Left ventricle myocardium inferior (tissue), 1 donor: ENCODE measurements around the gene FBXW12. TPM values are rescaled to one million over a fixed set of nuclear protein-coding genes. Genes with fewer than 3 reads are reported as not detected.

Source experiments
- DNase-seq: peaks from one replicate; pipeline ENCODE4 v3.0.0-alpha.2; 2020
- H3K27ac ChIP-seq: fragments of 200-600 bp; replicated peaks from 2 replicates; pipeline ENCODE4 v1.8.0; 2021
- H3K27me3 ChIP-seq: fragments of 200-600 bp; 2 replicates; pipeline ENCODE4 v1.8.0; 2021; ENCODE audit warnings: low read depth
- H3K36me3 ChIP-seq: fragments of 200-600 bp; 2 replicates; pipeline ENCODE4 v1.8.0; 2021
- H3K4me1 ChIP-seq: fragments of 200-600 bp; 2 replicates; pipeline ENCODE4 v1.8.0; 2021
- H3K4me3 ChIP-seq: fragments of 200-600 bp; 2 replicates; pipeline ENCODE4 v1.8.0; 2021; ENCODE audit warnings: mild to moderate bottlenecking, moderate library complexity
- H3K9me3 ChIP-seq: fragments of 200-600 bp; replicated peaks from 2 replicates; pipeline ENCODE4 v1.8.0; 2021
- CTCF ChIP-seq: fragments of 200-600 bp; IDR thresholded peaks from 2 replicates; pipeline ENCODE4 v1.8.0; 2021; ENCODE audit warnings: antibody characterized with exemption, mild to moderate bottlenecking, borderline replicate concordance
- intact Hi-C: fragments of 100-400 bp; cut with micrococcal nuclease; formaldehyde crosslinking; loops from one replicate; pipeline ENCODE4 v1.11.0; 2022
- total RNA-seq: library from RNA; stranded (reverse); fragmentation: NEBNext Ultra II Directional; extraction: Animal tissue kit (Norgen Biotek cat#: 25700); gene quantifications from one replicate; pipeline ENCODE4 v1.2.1, GENCODE V29; 2021
- donor health status: DM: no; HTN: yes; CAD: no; lungs with severe emphysema.

Gene FBXW12
- total RNA-seq, 1 donor from 2014 or later = not detected

GRCh38 chr3:48422272-48422671 is 50.3 kb downstream of the FBXW12 start:
- Histone ChIP-seq H3K27me3 (no peaks in the 10 kb centered on the region), H3K36me3 (peaks cover 31% of the 10 kb centered on the region), H3K27ac (no peak overlapping the region), H3K9me3 (no peaks in the 10 kb centered on the region), H3K4me1 (peaks cover 62% of the 10 kb centered on the region), H3K4me3 (no peak overlapping the region)
- TF ChIP-seq CTCF = no peak
- no peak for DNase-seq
- intact Hi-C loops = no loop called here

DNA sequence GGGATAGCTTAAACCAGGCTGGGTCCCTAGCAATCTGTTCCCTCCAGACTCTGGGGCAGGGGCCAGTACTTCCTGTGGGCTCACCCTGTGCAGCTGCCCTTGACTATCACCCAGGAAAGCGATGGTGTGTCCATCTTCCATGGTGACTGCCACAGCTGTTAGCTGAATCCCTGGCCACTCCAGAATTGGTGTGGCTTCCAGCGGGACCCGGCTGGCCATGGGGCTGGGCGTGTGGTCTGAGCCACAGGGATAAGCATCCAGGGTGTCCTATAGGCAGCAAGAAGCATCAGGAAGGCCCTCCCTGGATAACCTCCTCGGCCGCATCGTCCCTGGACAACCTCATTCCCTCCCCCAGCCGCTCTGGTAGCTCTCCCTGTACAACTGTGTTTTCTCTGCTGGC is 50.7 kb downstream of the FBXW12 start:
- intact Hi-C loops = no loop called here
- H3K9me3 ChIP-seq = no peaks in the 10 kb centered on the region
- DNase-seq = no peak
- H3K27ac ChIP-seq = no peak overlapping the region
- no peaks in the 10 kb centered on the region for H3K27me3 ChIP-seq
- no peak for TF ChIP-seq CTCF
- H3K4me1 ChIP-seq = peaks cover 66% of the 10 kb centered on the region
- no peak overlapping the region for H3K4me3 ChIP-seq
- peaks cover 27% of the 10 kb centered on the region for H3K36me3 ChIP-seq

GRCh38 chr3:48423241-48423882 is 51.3 kb downstream of the FBXW12 start:
- peaks cover 20% of the 10 kb centered on the region for H3K36me3 ChIP-seq

GRCh38 chr3:48423883-48424695 is 52.1 kb downstream of the FBXW12 start:
- H3K9me3 ChIP-seq = no peaks in the 10 kb centered on the region
- H3K4me1 ChIP-seq = peaks cover 80% of the 10 kb centered on the region
- H3K4me3 ChIP-seq = no peak overlapping the region
- no peak for DNase-seq
- peaks cover 14% of the 10 kb centered on the region for H3K36me3 ChIP-seq
- no peak for TF ChIP-seq CTCF
- intact Hi-C loops = no loop called here
- H3K27me3 ChIP-seq = no peaks in the 10 kb centered on the region
- peak overlapping the region; percentile 94 for H3K27ac ChIP-seq

More at GRCh38 chr3:48423241-48423882, 51.3 kb downstream of the FBXW12 start:
- intact Hi-C loops = no loop called here
- no peak for TF ChIP-seq CTCF
- Histone ChIP-seq H3K4me1 (peaks cover 73% of the 10 kb centered on the region), H3K4me3 (no peak overlapping the region), H3K9me3 (no peaks in the 10 kb centered on the region), H3K27me3 (no peaks in the 10 kb centered on the region), H3K27ac (no peak overlapping the region)
- no peak for DNase-seq

- peak; percentile 61 for DNase-seq
- Histone ChIP-seq H3K9me3 (no peaks in the 10 kb centered on the region), H3K4me1 (peaks cover 91% of the 10 kb centered on the region), H3K27me3 (no peaks in the 10 kb centered on the region), H3K27ac (peak overlapping the region; percentile 94), H3K36me3 (peaks cover 4% of the 10 kb centered on the region), H3K4me3 (peak overlapping the region; percentile 92)
- TF ChIP-seq CTCF = no peak
- intact Hi-C loops = no loop called here
These were observed 53.3 kb downstream of the FBXW12 start for GRCh38 chr3:48425281-48425812.
